Ishikawa (cell line): ENCODE measurements around the gene ERBIN.

Experiments used
- EGR1 ChIP-seq: IDR thresholded peaks from 2 replicates; pipeline ENCODE4 v1.6.1; 2012
- EP300 ChIP-seq: IDR thresholded peaks from 2 replicates; pipeline ENCODE4 v1.6.1; 2012; ENCODE audit warnings: borderline replicate concordance
- RAD21 ChIP-seq: IDR thresholded peaks from 2 replicates; pipeline ENCODE4 v1.6.1; 2012; ENCODE audit warnings: low read depth
- TCF12 ChIP-seq: IDR thresholded peaks from 2 replicates; pipeline ENCODE4 v1.6.1; 2012; ENCODE audit warnings: low read depth
- TEAD4 ChIP-seq: IDR thresholded peaks from 2 replicates; pipeline ENCODE4 v1.6.1; 2012
- USF1 ChIP-seq: IDR thresholded peaks from 2 replicates; pipeline ENCODE4 v1.6.1; 2012

DNA sequence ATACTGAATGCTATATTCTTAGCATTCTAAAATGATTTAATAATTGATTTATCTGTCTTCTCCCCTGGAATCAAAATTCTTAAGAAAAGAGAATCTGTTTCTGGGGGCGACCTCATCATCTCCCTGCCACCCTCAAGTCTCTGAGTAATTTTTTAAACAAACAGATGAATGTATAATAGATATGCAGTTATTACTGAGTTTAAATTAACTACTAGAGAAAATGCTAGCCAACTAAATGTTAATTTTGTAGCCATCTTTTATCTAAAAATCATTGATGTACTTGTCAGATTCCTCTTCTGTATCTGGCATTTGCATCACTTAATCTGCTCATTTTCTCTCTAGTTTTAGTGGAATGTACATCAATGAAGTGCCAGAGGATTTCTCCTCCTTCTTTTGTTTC is 87.5 kb downstream of the ERBIN start:
- TF ChIP-seq EP300 (no peak), TEAD4 (no peak), USF1 (no peak), RAD21 (no peak), EGR1 (no peak), TCF12 (no peak)
